Inflammatory macrophage (primary cell): Measurements from ENCODE around the gene DGKI.

Experiments
- DNase-seq, 2 donors: peaks; one replicate each; pipeline ENCODE4 v3.0.0-alpha.2; 2020 to 2022

DGKI gene

DNA sequence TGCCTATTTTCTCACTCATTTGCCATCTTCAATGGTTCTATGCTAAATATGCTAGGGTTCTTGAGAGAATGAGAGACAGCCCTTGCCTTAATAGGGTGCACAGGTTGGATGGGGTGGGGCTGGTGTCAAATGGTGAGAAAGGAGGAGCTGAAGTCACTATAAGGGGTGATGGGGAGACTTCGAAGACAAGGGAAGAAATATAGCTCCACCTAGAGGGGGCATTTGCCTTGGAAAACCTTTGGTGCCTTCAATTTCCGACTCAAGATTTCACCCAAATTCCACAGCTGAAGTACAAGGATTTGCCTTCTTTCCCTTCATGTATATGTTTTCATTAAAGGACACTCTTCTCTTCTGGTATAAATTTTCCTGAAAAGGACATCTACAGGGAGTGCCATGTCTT is 508.9 kb downstream of the DGKI start:
- DNase-seq = no peak

DNA sequence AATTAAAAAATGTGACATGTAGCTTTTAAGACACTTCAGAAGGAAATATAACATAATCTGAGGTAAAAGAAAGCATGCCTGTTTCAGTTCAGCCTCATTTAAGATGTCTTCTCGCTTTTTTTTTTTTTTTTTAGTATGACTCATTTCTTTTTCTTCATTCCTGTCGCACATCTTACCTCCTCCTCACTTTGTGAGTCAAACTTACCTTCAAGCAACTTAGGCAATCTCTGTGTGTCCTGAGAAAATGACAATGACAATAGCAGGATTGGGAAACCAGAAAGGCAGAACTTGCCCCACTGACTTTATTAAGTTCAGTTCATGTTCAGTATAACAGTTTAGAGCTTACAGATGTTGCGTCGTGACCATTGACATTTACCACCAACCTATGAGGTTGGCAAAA is 511.0 kb downstream of the DGKI start:
- no peak for DNase-seq

DNA sequence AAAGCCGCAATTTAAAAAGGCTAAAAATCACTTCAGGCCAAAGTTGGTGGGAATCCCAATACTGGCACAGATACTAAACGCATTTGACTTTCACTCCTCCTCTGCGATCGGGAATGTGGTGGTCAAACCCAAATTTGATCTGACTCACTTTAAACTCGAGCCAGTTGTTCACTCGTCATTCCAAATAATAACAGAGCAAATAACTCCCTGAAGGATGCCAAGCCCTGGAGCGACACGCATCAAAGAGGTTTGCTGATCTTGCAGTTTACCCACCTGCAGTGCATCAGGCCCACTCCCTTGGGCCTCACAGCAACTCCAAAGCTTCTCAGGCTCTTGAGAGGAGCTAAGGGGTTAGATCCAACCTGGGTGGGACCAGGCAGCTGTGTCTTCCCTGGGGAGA is 515.4 kb downstream of the DGKI start:
- no peak for DNase-seq
